GM12801 (cell line): ENCODE measurements around the gene TFF1.

Experiments
- CTCF ChIP-seq: IDR thresholded peaks from one replicate; pipeline ENCODE4 v1.5.1; 2011; ENCODE audit warnings: control low read depth; ENCODE audit not compliant: insufficient read length; ENCODE audit errors: extremely low read depth

Gene TFF1

GRCh38 chr21:42315296-42315891, 50.9 kb downstream of the TFF1 start, which contains the start of gene TFF3:
TFF3 (minus strand) TSS chr21:42315409; CDS start chr21:42315374, 35 bp downstream.
- TF ChIP-seq CTCF: no peak

- TF ChIP-seq CTCF: no peak
Observed at GRCh38 chr21:42314616-42315295, 51.6 kb downstream of the TFF1 start.

GRCh38 chr21:42313501-42313969, 52.8 kb downstream of the TFF1 start:
- TF ChIP-seq CTCF: no peak

- TF ChIP-seq CTCF: no peak
Observed at GRCh38 chr21:42312626-42313104, 53.7 kb downstream of the TFF1 start.
